Prostate gland (tissue), 2 donors: Measurements from ENCODE around the gene RAB1A. TPM values are rescaled to one million over a fixed set of nuclear protein-coding genes. Genes with fewer than 3 reads are reported as not detected.

Experiments used
- DNase-seq: peaks from one replicate; pipeline ENCODE4 v3.0.0-alpha.2; 2019; ENCODE audit warnings: low spot score
- H3K27ac ChIP-seq, 2 donors: fragments of 200-600 bp; sonication (generic); 2 replicates each; pipeline ENCODE4 v1.5.1; 2017 to 2019
- H3K27me3 ChIP-seq: fragments of 200-600 bp; sonication (generic); replicated peaks from 2 replicates; pipeline ENCODE4 v1.5.1; 2019; ENCODE audit not compliant: insufficient read depth
- H3K36me3 ChIP-seq, 2 donors: fragments of 200-600 bp; sonication (generic); 1 replicate in 1 of 2; 2 replicates in 1 of 2; pipeline versions ENCODE4 v1.5.1 to v1.8.1; 2017 to 2019
- H3K4me1 ChIP-seq: fragments of 200-600 bp; sonication (generic); replicated peaks from 2 replicates; pipeline ENCODE4 v1.5.1; 2019
- H3K4me3 ChIP-seq, 2 donors: fragments of 200-600 bp; sonication (generic); 2 replicates each; pipeline ENCODE4 v1.5.1; 2017 to 2019
- H3K9me3 ChIP-seq: fragments of 200-600 bp; sonication (generic); 2 replicates; pipeline ENCODE4 v1.5.1; 2017
- POLR2A ChIP-seq: fragments of 450-650 bp; IDR thresholded peaks from one replicate; pipeline ENCODE4 v1.6.1; 2016; ENCODE audit warnings: antibody characterized with exemption, mild to moderate bottlenecking
- POLR2AphosphoS5 ChIP-seq: sonication (generic); formaldehyde crosslinking; IDR thresholded peaks from one replicate; pipeline ENCODE4 v1.6.1; 2017; ENCODE audit warnings: antibody characterized with exemption
- WGBS: methylation state at CpG from one replicate; pipeline ENCODE4 v1.1.5; 2018; 5-methylcytosine and 5-hydroxymethylcytosine counted together
- intact Hi-C: fragments of 100-400 bp; cut with DNase I; formaldehyde crosslinking; loops from one replicate; pipeline ENCODE4 v1.14.2; 2022
- small RNA-seq, 2 donors: library from RNA; depleted of rRNA; stranded (forward); fragments of <200 nt; gene quantifications; one replicate each; pipeline ENCODE3, GENCODE V24; 2016
- total RNA-seq, 2 donors: library from RNA; depleted of rRNA; stranded (reverse); fragments of >200 nt; gene quantifications; one replicate each; pipeline ENCODE4 v1.1.0, GENCODE V29; 2016
- TF ChIP-seq, protein P1 (sequence below), 4 experiments: fragments of 200-600 bp in 2 of 4; fragments of 450-650 bp in 2 of 4; sonication (generic) in 2 of 4; IDR thresholded peaks; 1 replicate in 3 of 4; 2 replicates in 1 of 4; pipeline ENCODE4 v1.5.1; 2016 to 2019; ENCODE audit warnings: antibody characterized with exemption in 4 of 4, mild to moderate bottlenecking in 2 of 4, moderate library complexity in 2 of 4

The RAB1A gene
- total RNA-seq, 2 donors from 2014 or later, result 50.3 to 67.6 TPM

GRCh38 chr2:65039640-65040039 lies 90.3 kb downstream of the RAB1A start:
- TF ChIP-seq POLR2AphosphoS5, result no peak
- TF ChIP-seq POLR2A, result no peak
- TF ChIP-seq, protein P1, sequence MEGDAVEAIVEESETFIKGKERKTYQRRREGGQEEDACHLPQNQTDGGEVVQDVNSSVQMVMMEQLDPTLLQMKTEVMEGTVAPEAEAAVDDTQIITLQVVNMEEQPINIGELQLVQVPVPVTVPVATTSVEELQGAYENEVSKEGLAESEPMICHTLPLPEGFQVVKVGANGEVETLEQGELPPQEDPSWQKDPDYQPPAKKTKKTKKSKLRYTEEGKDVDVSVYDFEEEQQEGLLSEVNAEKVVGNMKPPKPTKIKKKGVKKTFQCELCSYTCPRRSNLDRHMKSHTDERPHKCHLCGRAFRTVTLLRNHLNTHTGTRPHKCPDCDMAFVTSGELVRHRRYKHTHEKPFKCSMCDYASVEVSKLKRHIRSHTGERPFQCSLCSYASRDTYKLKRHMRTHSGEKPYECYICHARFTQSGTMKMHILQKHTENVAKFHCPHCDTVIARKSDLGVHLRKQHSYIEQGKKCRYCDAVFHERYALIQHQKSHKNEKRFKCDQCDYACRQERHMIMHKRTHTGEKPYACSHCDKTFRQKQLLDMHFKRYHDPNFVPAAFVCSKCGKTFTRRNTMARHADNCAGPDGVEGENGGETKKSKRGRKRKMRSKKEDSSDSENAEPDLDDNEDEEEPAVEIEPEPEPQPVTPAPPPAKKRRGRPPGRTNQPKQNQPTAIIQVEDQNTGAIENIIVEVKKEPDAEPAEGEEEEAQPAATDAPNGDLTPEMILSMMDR (IDR thresholded peaks at IDR 0.05), result no peak
- H3K4me1 ChIP-seq, result no peaks in the 10 kb centered on the region
- H3K36me3 ChIP-seq, result no peaks in the 10 kb centered on the region

GRCh38 chr2:65037178-65037577 lies 92.7 kb downstream of the RAB1A start:
- Histone ChIP-seq H3K27ac (no peak overlapping the region), H3K27me3 (no peaks in the 10 kb centered on the region), H3K36me3 (no peaks in the 10 kb centered on the region), H3K4me3 (no peak overlapping the region), H3K4me1 (peaks cover 3% of the 10 kb centered on the region), H3K9me3 (no peaks in the 10 kb centered on the region)
- WGBS, result 71% methylated on average over 3 of the region's 3 CpGs
- no peak for DNase-seq
- TF ChIP-seq POLR2AphosphoS5 (no peak), POLR2A (no peak)
- TF ChIP-seq, protein P1 (IDR thresholded peaks at IDR 0.05), result no peak
- intact Hi-C loops, result no loop called here

More at GRCh38 chr2:65039640-65040039, 90.3 kb downstream of the RAB1A start:
- no peak for DNase-seq
- intact Hi-C loops, result loop anchor here (2.0 kb wide), 1 partner anchor 121 kb away; no protein-coding TSS in a partner anchor
- Histone ChIP-seq H3K27me3 (no peaks in the 10 kb centered on the region), H3K4me3 (no peak overlapping the region), H3K9me3 (no peaks in the 10 kb centered on the region), H3K27ac (no peak overlapping the region)
- 94% methylated on average over 3 of the region's 3 CpGs for WGBS

Small RNA genes within 50 kb of the gene (small RNA-seq; reads per million reads assigned to genes)
- gene RF00090, result 0 reads per million in 2 donors

Other genes starting within 250 kb of the RAB1A start
- gene SLC1A4, start 140.7 kb downstream of the RAB1A start, total RNA-seq, result 10 to 100 TPM; 21.2 to 33.2 TPM
- 10 to 100 TPM; 15.3 to 28.8 TPM for gene CEP68, start 73.7 kb downstream of the RAB1A start, total RNA-seq
- gene ACTR2, start 97.7 kb upstream of the RAB1A start, total RNA-seq, result 10 to 100 TPM; 54.8 to 69.2 TPM